Measurements from ENCODE around the gene MFSD6L.

The MFSD6L gene

GRCh38 chr17:8832711-8833352 lies 33.7 kb upstream of the MFSD6L start:
- no peak for TF ChIP-seq CTCF (IDR thresholded peaks at IDR 0.05; ENCODE audit: low read depth, low read length, missing control alignments)
- no peak overlapping the region for H3K4me3 ChIP-seq (ENCODE audit: low read depth, low read length)
- in situ Hi-C loops (cut with HindIII; ENCODE audit: low sequenced_read_pairs): no loop called here
- DNase-seq (ENCODE audit: low read depth): no peak

GRCh38 chr17:8831234-8831849 lies 32.2 kb upstream of the MFSD6L start:
- no peak for DNase-seq (ENCODE audit: low read depth)
- TF ChIP-seq CTCF (IDR thresholded peaks at IDR 0.05; ENCODE audit: low read depth, low read length, missing control alignments): no peak

GRCh38 chr17:8830141-8830540 lies 31.0 kb upstream of the MFSD6L start:
- DNase-seq (ENCODE audit: low read depth): no peak
- no peak for TF ChIP-seq CTCF (IDR thresholded peaks at IDR 0.05; ENCODE audit: low read depth, low read length, missing control alignments)
- in situ Hi-C loops (cut with HindIII; ENCODE audit: low sequenced_read_pairs): no loop called here
- no peak overlapping the region for H3K4me3 ChIP-seq (ENCODE audit: low read depth, low read length)

More at GRCh38 chr17:8831234-8831849, 32.2 kb upstream of the MFSD6L start:
- in situ Hi-C loops (cut with HindIII; ENCODE audit: low sequenced_read_pairs): no loop called here
- no peak overlapping the region for H3K4me3 ChIP-seq (ENCODE audit: low read depth, low read length)

- no peak overlapping the region for H3K4me3 ChIP-seq (ENCODE audit: low read depth, low read length)
- in situ Hi-C loops (cut with HindIII; ENCODE audit: low sequenced_read_pairs): no loop called here
- no peak for TF ChIP-seq CTCF (IDR thresholded peaks at IDR 0.05; ENCODE audit: low read depth, low read length, missing control alignments)
- DNase-seq (ENCODE audit: low read depth): no peak
These were observed 30.1 kb upstream of the MFSD6L start for GRCh38 chr17:8829036-8829941.

- in situ Hi-C loops (cut with HindIII; ENCODE audit: low sequenced_read_pairs): no loop called here
These were observed 29.3 kb upstream of the MFSD6L start for GRCh38 chr17:8828517-8828875.

More at GRCh38 chr17:8828517-8828875, 29.3 kb upstream of the MFSD6L start:
- DNase-seq (ENCODE audit: low read depth): no peak
- no peak overlapping the region for H3K4me3 ChIP-seq (ENCODE audit: low read depth, low read length)
- no peak for TF ChIP-seq CTCF (IDR thresholded peaks at IDR 0.05; ENCODE audit: low read depth, low read length, missing control alignments)

All from astrocyte of the cerebellum (primary cell).